OCI-LY3 (cell line): ENCODE data around the gene CHRDL1.

ENCODE experiments used
- CTCF ChIP-seq: fragments of 200-600, 300-600 bp; sonication (generic); IDR thresholded peaks from 2 replicates; pipeline ENCODE4 v1.5.1; 2014; ENCODE audit warnings: antibody characterized with exemption, low read length, low read depth
- EZH2phosphoT487 ChIP-seq: fragments of 200-600 bp; shearing (Covaris generic); IDR thresholded peaks from 2 replicates; pipeline ENCODE4 v1.6.1; 2018; ENCODE audit warnings: antibody characterized with exemption, mixed run types, low read depth

GRCh38 chrX:110703641-110704040 lies 92.0 kb downstream of the CHRDL1 start:
- no peak for TF ChIP-seq CTCF
- no peak for TF ChIP-seq EZH2phosphoT487
